HepG2 (cell line): ENCODE results near the gene UNC13D. TPM values are rescaled to one million over a fixed set of nuclear protein-coding genes. Genes with fewer than 3 reads are reported as not detected.

Experiments used
- CCDC6 ChIP-seq: sonication (generic); formaldehyde crosslinking; IDR thresholded peaks from 2 replicates; pipeline ENCODE4 v1.8.1; 2022; ENCODE audit warnings: mild to moderate bottlenecking, missing genetic modification reagents, moderate library complexity
- EED ChIP-seq: sonication (generic); formaldehyde crosslinking; IDR thresholded peaks from 2 replicates; pipeline ENCODE4 v1.5.0; 2020; ENCODE audit warnings: mild to moderate bottlenecking, missing genetic modification reagents
- GLI4 ChIP-seq: sonication (generic); formaldehyde crosslinking; IDR thresholded peaks from 2 replicates; pipeline ENCODE4 v1.5.1; 2020; ENCODE audit warnings: missing genetic modification reagents, mild to moderate bottlenecking, moderate library complexity, borderline replicate concordance
- KDM4B ChIP-seq: sonication (generic); formaldehyde crosslinking; IDR thresholded peaks from 2 replicates; pipeline ENCODE4 v1.4.0; 2020; ENCODE audit warnings: missing genetic modification reagents
- MAZ ChIP-seq, 2 experiments: sonication (generic) in 1 of 2; formaldehyde crosslinking in 1 of 2; IDR thresholded peaks; 2 replicates each; pipeline versions ENCODE4 v1.5.0 to v1.6.1; 2012 to 2020; ENCODE audit warnings: low read depth in 2 of 2, mild to moderate bottlenecking in 2 of 2, borderline replicate concordance in 1 of 2, improper control_type of control experiment in 1 of 2, low read length in 1 of 2, missing genetic modification reagents in 1 of 2, moderate library complexity in 1 of 2
- SOX5 ChIP-seq: IDR thresholded peaks from 2 replicates; pipeline ENCODE4 v1.6.1; 2016; ENCODE audit warnings: borderline replicate concordance
- STAT5B ChIP-seq: sonication (generic); formaldehyde crosslinking; IDR thresholded peaks from 2 replicates; pipeline ENCODE4 v1.4.0; 2020; ENCODE audit warnings: missing genetic modification reagents
- ZBTB20 ChIP-seq: sonication (generic); formaldehyde crosslinking; IDR thresholded peaks from 2 replicates; pipeline ENCODE4 v1.8.1; 2023; ENCODE audit warnings: missing genetic modification reagents, low read depth, mild to moderate bottlenecking, borderline replicate concordance
- ZBTB21 ChIP-seq: sonication (generic); formaldehyde crosslinking; IDR thresholded peaks from 2 replicates; pipeline ENCODE4 v1.4.0; 2020; ENCODE audit warnings: missing genetic modification reagents
- ZNF30 ChIP-seq: sonication (generic); formaldehyde crosslinking; IDR thresholded peaks from 2 replicates; pipeline ENCODE4 v1.5.0; 2020; ENCODE audit warnings: mild to moderate bottlenecking, missing genetic modification reagents
- ZNF670 ChIP-seq: sonication (generic); formaldehyde crosslinking; IDR thresholded peaks from 2 replicates; pipeline ENCODE4 v1.8.0; 2022; ENCODE audit warnings: mild to moderate bottlenecking, missing genetic modification reagents, borderline replicate concordance
- ZNF75D ChIP-seq: sonication (generic); formaldehyde crosslinking; IDR thresholded peaks from 2 replicates; pipeline ENCODE4 v1.8.1; 2023; ENCODE audit warnings: missing genetic modification reagents, mild to moderate bottlenecking, borderline replicate concordance
- polyA plus RNA-seq, 8 experiments: library from polyadenylated mRNA; depleted of rRNA in 3 of 8; stranded (reverse) in 7 of 8; unstranded in 1 of 8; fragments of >200 nt; fragmentation: Illumina TruSeq in 4 of 8; extraction: Trizol in 4 of 8; gene quantifications; 2 replicates each; pipeline versions ENCODE4 v1.2.1 to v1.2.3, GENCODE V29; 2011 to 2016; ENCODE audit warnings: low read depth in 4 of 8, missing spikeins in 1 of 8, mixed read lengths in 1 of 8; ENCODE audit not compliant: insufficient read depth in 1 of 8
- total RNA-seq, 5 experiments: library from RNA; depleted of rRNA; stranded (reverse); fragments of >200 nt; fragmentation: Illumina TruSeq; extraction: Trizol; gene quantifications; 2 replicates each; pipeline ENCODE4 v1.2.3, GENCODE V29; 2016; ENCODE audit warnings: low read depth in 1 of 5
- TF ChIP-seq, protein P1 (sequence below): sonication (generic); formaldehyde crosslinking; IDR thresholded peaks from 2 replicates; pipeline ENCODE4 v1.8.0; 2022; ENCODE audit warnings: missing genetic modification reagents, mild to moderate bottlenecking, borderline replicate concordance
- TF ChIP-seq, protein P2 (sequence below): sonication (generic); formaldehyde crosslinking; IDR thresholded peaks from 2 replicates; pipeline ENCODE4 v1.5.0; 2020; ENCODE audit warnings: mild to moderate bottlenecking, missing genetic modification reagents, borderline replicate concordance
- TF ChIP-seq, protein P3 (sequence below): sonication (generic); formaldehyde crosslinking; IDR thresholded peaks from 2 replicates; pipeline ENCODE4 v1.4.0; 2020; ENCODE audit warnings: mild to moderate bottlenecking, missing genetic modification reagents
- TF ChIP-seq, protein P4 (sequence below): sonication (generic); formaldehyde crosslinking; IDR thresholded peaks from 2 replicates; pipeline ENCODE4 v1.8.0; 2022; ENCODE audit warnings: missing genetic modification reagents, mild to moderate bottlenecking, inconsistent platforms, borderline replicate concordance
- TF ChIP-seq, protein P5 (sequence below): sonication (generic); formaldehyde crosslinking; IDR thresholded peaks from 2 replicates; pipeline ENCODE4 v1.8.0; 2022; ENCODE audit warnings: missing genetic modification reagents, mild to moderate bottlenecking, moderate library complexity, borderline replicate concordance
- TF ChIP-seq, protein P6 (sequence below): sonication (generic); formaldehyde crosslinking; IDR thresholded peaks from 2 replicates; pipeline ENCODE4 v1.8.0; 2022; ENCODE audit warnings: mild to moderate bottlenecking, missing genetic modification reagents; ENCODE audit not compliant: insufficient replicate concordance

Gene UNC13D
- total and polyA plus RNA-seq, 2 of the 13 experiments (the other 11 are each of a cell fraction or from before 2014, with no cell fraction given) = 29.7 to 42.7 TPM

DNA sequence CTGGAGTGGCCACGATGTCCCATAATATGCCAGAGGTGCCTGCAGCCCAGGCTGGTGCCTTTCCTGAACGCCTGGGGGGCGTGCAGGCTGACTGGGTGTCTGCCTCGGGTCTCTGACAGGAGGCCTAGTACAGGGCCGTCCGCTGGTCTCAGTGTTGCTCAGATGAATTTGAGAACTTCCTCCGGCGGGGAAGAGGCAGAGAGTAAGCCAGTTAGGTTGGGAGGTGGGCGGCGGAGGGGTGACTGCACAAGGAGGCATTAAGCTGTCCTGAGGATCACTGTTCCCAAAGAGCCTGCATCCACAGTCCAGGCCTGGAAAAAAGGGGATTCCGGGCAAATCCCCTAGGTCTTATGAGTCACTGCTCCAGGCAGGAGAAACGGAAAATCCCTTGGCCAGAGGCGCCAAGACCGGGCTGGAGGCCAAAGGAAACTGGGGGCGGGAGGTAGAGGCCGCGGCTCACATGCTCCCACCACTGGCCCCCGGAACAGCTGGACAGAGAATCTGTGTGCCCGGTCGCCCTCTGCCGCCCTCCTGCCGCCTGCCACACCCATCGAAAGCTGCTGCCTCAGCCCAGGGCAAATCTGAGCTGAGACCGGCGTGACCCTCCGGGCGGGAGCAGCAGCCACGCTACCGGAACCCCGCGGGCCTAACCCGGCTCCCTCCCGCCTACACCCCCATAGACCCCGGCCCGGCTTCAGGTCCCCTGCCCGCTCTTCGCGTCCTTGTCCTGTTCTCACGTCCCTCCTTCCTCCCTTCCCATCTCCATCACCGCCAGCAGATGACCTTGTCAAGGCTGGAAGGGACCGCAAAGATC, 32.9 kb upstream of the UNC13D start (continued):
- TF ChIP-seq ZBTB20 (CRISPR knock-in tag) = peak; percentile 40; the same call in 1 of the 2 replicates
- TF ChIP-seq, protein P1, sequence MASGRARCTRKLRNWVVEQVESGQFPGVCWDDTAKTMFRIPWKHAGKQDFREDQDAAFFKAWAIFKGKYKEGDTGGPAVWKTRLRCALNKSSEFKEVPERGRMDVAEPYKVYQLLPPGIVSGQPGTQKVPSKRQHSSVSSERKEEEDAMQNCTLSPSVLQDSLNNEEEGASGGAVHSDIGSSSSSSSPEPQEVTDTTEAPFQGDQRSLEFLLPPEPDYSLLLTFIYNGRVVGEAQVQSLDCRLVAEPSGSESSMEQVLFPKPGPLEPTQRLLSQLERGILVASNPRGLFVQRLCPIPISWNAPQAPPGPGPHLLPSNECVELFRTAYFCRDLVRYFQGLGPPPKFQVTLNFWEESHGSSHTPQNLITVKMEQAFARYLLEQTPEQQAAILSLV (CRISPR knock-in tag) = no peak
- peak; percentile 72 for TF ChIP-seq ZNF670
- TF ChIP-seq ZNF75D (CRISPR knock-in tag) = peak; percentile 85; the same call in 1 of the 2 replicates
- TF ChIP-seq GLI4 (CRISPR knock-in tag) = peak; percentile 39; the same call in 1 of the 2 replicates
- TF ChIP-seq ZBTB21 = no peak
- TF ChIP-seq MAZ (IDR thresholded peaks at IDR 0.05; ENCODE audit: borderline replicate concordance, low read depth, low read length) = no peak
- TF ChIP-seq MAZ (CRISPR knock-in tag; IDR thresholded peaks at IDR 0.05; ENCODE audit: low read depth) = peak; percentile 37
- TF ChIP-seq, protein P2, sequence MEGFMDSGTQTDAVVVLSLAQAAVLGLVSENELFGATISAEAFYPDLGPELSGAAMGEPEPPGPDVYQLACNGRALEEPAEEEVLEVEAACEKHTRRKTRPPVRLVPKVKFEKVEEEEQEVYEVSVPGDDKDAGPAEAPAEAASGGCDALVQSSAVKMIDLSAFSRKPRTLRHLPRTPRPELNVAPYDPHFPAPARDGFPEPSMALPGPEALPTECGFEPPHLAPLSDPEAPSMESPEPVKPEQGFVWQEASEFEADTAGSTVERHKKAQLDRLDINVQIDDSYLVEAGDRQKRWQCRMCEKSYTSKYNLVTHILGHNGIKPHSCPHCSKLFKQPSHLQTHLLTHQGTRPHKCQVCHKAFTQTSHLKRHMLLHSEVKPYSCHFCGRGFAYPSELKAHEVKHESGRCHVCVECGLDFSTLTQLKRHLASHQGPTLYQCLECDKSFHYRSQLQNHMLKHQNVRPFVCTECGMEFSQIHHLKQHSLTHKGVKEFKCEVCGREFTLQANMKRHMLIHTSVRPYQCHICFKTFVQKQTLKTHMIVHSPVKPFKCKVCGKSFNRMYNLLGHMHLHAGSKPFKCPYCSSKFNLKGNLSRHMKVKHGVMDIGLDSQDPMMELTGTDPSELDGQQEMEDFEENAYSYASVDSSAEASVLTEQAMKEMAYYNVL (CRISPR knock-in tag) = peak; percentile 48; the same call in 1 of the 2 replicates
- TF ChIP-seq CCDC6 (CRISPR knock-in tag) = no peak; the same call in 1 of the 2 replicates
- TF ChIP-seq, protein P3, sequence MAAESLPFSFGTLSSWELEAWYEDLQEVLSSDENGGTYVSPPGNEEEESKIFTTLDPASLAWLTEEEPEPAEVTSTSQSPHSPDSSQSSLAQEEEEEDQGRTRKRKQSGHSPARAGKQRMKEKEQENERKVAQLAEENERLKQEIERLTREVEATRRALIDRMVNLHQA (CRISPR knock-in tag) = peak; percentile 12; the same call in 1 of the 2 replicates
- no peak; the same call in 1 of the 2 replicates for TF ChIP-seq EED (CRISPR knock-in tag)
- TF ChIP-seq, protein P4, sequence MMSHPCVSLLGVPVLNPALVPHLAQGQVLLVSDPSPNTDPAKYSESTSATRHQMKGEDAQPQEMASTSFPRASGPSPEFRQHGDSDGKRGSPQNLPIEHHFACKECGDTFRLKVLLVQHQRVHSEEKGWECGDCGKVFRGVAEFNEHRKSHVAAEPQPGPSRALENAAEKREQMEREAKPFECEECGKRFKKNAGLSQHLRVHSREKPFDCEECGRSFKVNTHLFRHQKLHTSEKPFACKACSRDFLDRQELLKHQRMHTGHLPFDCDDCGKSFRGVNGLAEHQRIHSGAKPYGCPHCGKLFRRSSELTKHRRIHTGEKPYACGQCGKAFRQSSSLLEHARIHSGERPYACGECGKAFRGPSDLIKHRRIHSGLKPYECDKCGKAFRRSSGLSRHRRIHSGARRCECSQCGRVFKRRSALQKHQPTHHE (CRISPR knock-in tag) = peak; percentile 78; the same call in 1 of the 2 replicates
- TF ChIP-seq KDM4B (CRISPR knock-in tag) = peak; percentile 47; the same call in 1 of the 2 replicates
- TF ChIP-seq, protein P5, sequence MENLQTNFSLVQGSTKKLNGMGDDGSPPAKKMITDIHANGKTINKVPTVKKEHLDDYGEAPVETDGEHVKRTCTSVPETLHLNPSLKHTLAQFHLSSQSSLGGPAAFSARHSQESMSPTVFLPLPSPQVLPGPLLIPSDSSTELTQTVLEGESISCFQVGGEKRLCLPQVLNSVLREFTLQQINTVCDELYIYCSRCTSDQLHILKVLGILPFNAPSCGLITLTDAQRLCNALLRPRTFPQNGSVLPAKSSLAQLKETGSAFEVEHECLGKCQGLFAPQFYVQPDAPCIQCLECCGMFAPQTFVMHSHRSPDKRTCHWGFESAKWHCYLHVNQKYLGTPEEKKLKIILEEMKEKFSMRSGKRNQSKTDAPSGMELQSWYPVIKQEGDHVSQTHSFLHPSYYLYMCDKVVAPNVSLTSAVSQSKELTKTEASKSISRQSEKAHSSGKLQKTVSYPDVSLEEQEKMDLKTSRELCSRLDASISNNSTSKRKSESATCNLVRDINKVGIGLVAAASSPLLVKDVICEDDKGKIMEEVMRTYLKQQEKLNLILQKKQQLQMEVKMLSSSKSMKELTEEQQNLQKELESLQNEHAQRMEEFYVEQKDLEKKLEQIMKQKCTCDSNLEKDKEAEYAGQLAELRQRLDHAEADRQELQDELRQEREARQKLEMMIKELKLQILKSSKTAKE = peak; percentile 11; the same call in 1 of the 2 replicates
- TF ChIP-seq STAT5B (CRISPR knock-in tag) = peak; percentile 71; the same call in 1 of the 2 replicates
- TF ChIP-seq, protein P6, sequence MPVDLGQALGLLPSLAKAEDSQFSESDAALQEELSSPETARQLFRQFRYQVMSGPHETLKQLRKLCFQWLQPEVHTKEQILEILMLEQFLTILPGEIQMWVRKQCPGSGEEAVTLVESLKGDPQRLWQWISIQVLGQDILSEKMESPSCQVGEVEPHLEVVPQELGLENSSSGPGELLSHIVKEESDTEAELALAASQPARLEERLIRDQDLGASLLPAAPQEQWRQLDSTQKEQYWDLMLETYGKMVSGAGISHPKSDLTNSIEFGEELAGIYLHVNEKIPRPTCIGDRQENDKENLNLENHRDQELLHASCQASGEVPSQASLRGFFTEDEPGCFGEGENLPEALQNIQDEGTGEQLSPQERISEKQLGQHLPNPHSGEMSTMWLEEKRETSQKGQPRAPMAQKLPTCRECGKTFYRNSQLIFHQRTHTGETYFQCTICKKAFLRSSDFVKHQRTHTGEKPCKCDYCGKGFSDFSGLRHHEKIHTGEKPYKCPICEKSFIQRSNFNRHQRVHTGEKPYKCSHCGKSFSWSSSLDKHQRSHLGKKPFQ (CRISPR knock-in tag) = peak; percentile 86
- peak; percentile 34; the same call in 1 of the 2 replicates for TF ChIP-seq SOX5 (CRISPR knock-in tag)
- peak; percentile 96 for TF ChIP-seq ZNF30 (CRISPR knock-in tag)
